ENCODE measurements around the gene PDIA5.

PDIA5 gene

GRCh38 chr3:123153125-123154019, 86.5 kb downstream of the PDIA5 start:
- in situ Hi-C loops (cut with HindIII; ENCODE audit: low sequenced_read_pairs): no loop called here
- H3K4me3 ChIP-seq (ENCODE audit: low read depth, low read length): no peak overlapping the region
- TF ChIP-seq CTCF (IDR thresholded peaks at IDR 0.05; ENCODE audit: low read depth, low read length): no peak
- no peak for DNase-seq (ENCODE audit: low read depth, low spot score)

GRCh38 chr3:123154020-123154985, 87.5 kb downstream of the PDIA5 start:
- in situ Hi-C loops (cut with HindIII; ENCODE audit: low sequenced_read_pairs): no loop called here
- H3K4me3 ChIP-seq (ENCODE audit: low read depth, low read length): no peak overlapping the region
- no peak for TF ChIP-seq CTCF (IDR thresholded peaks at IDR 0.05; ENCODE audit: low read depth, low read length)
- no peak for DNase-seq (ENCODE audit: low read depth, low spot score)

GRCh38 chr3:123155471-123156011, 88.7 kb downstream of the PDIA5 start:
- no peak for DNase-seq (ENCODE audit: low read depth, low spot score)
- no peak overlapping the region for H3K4me3 ChIP-seq (ENCODE audit: low read depth, low read length)
- in situ Hi-C loops (cut with HindIII; ENCODE audit: low sequenced_read_pairs): no loop called here
- no peak for TF ChIP-seq CTCF (IDR thresholded peaks at IDR 0.05; ENCODE audit: low read depth, low read length)

- in situ Hi-C loops (cut with HindIII; ENCODE audit: low sequenced_read_pairs): no loop called here
- no peak for TF ChIP-seq CTCF (IDR thresholded peaks at IDR 0.05; ENCODE audit: low read depth, low read length)
- H3K4me3 ChIP-seq (ENCODE audit: low read depth, low read length): no peak overlapping the region
- no peak for DNase-seq (ENCODE audit: low read depth, low spot score)
Observed at GRCh38 chr3:123156276-123156995, 89.6 kb downstream of the PDIA5 start.

- no peak overlapping the region for H3K4me3 ChIP-seq (ENCODE audit: low read depth, low read length)
- TF ChIP-seq CTCF (IDR thresholded peaks at IDR 0.05; ENCODE audit: low read depth, low read length): no peak
- DNase-seq (ENCODE audit: low read depth, low spot score): no peak
- in situ Hi-C loops (cut with HindIII; ENCODE audit: low sequenced_read_pairs): no loop called here
Observed at GRCh38 chr3:123157209-123157597, 90.4 kb downstream of the PDIA5 start.

All from astrocyte of the spinal cord (primary cell).